CD4-positive, alpha-beta T cell treated with Interleukin-1 beta for 1 hour (primary cell): ENCODE measurements around the gene ZFHX3.

Experiments used
- DNase-seq, 2 donors: peaks; one replicate each; pipeline ENCODE4 v3.0.0-alpha.2; 2020 to 2022

Gene ZFHX3

GRCh38 chr16:72844225-72844920 lies 203.6 kb downstream of the ZFHX3 start:
- no peak for DNase-seq

DNA sequence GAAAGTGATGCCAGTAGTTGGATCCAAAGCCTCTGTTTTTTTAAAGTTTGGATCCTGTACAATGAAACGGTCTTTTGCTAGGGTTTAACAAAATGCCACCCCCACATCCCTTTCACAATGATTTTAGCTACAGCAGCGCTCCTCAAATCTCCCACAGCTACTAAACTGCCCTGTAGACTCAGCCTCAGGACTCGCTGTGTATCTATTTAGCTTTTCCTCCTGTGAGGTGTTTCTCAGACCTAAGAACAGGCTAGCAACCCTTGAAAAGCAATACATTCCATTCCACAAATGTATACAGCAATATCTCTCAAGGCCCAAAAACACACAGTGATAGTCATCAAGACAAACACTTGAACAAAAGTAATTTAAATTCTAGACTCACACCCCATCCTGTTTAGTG lies 206.4 kb downstream of the ZFHX3 start:
- DNase-seq, result no peak

- no peak for DNase-seq
Measured at GRCh38 chr16:72840631-72841381, 207.1 kb downstream of the ZFHX3 start.

DNA sequence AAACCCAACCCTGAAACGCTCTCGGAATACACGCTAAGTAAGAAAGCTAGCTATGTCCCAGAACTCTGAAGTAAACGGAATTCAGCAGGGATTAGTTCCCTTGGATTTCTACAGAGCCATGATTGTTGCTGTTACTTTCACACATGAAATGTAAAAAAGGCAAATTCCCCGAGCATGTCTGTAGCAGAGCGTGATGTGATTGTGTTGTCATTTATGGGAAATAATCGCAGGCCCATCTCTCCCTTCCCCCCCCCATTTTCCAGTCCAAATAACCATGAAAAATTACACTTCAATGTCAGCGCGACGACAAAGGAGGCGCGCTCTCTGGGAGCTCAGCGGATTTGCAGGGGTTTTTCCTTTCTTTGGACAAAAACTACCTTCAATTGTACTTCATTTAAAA lies 209.0 kb downstream of the ZFHX3 start:
- DNase-seq, result no peak

DNA sequence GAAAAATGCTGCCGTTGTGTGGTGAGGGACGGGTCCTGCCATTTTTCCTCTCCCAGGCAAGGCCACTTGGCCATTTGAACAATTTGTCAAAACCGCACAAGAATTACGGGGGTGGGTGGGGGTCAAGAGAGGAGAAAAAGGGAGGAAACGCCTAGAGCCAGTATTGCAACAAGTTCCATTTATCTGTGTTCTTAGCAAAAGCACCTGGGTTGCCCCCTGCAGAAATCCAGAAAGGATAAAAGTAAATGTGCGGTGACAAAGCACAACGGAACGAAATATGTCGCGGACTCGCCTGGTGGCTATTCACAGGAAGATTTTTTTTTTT lies 209.4 kb downstream of the ZFHX3 start:
- DNase-seq, result no peak

DNA sequence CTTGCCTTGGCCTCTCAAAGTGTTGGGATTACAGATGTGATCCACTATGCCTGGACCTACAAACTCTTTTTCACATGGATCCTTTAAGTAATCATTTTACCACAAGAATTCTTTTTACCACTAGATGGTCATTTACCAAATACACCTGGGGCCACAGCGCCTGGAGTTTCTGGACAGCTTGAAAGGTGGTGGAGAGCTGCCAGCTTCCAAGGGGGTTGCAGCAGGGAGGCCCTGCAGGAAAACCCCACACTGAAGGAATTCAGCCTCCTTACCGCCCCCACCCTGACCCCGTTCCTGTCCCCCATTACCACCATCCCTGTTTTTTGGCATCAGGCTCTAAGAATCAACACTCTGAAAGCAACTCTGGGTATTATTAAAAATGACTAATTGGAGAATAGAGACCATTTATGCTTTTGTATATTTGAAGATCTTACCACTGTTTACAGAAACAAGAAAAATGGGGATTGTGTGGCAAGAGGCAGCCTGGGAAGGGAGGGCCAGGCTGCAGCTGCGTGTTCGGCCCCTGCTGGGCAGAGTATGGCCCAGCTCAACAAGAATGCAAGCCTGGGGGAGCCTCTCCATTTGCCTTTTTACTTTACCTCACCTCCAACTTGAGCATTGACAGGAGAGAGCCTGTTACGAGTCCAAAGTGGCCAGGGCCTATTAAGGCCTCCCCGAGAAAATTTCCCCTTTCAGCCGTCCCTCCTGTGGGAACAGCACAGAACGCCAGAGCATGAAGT lies 209.9 kb downstream of the ZFHX3 start:
- DNase-seq, result no peak

GRCh38 chr16:72836985-72837384 lies 210.9 kb downstream of the ZFHX3 start:
- no peak for DNase-seq

GRCh38 chr16:72836181-72836580 lies 211.7 kb downstream of the ZFHX3 start:
- DNase-seq, result no peak

- no peak for DNase-seq
Measured at GRCh38 chr16:72835086-72835485, 212.8 kb downstream of the ZFHX3 start.

- DNase-seq, result no peak
Measured at GRCh38 chr16:72834499-72834898, 213.4 kb downstream of the ZFHX3 start.

DNA sequence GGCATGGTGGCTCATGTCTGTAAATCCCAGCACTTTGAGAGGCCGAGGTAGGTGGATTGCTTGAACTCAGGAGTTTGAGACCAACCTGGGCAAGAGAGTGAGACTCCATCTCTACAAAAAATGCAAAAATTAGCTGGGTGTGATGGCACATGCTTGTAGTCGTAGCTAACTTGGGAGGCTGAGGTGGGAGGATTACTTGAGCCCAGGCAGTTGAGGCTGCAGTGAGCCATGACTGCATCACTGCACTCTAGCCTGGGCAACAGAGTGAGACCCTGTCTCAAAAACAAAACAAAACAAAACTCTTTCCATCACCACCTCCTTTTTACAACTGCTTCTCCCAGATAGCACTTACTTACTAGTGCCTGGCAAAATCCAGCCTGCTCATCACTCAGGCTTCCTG lies 214.0 kb downstream of the ZFHX3 start:
- no peak for DNase-seq

DNA sequence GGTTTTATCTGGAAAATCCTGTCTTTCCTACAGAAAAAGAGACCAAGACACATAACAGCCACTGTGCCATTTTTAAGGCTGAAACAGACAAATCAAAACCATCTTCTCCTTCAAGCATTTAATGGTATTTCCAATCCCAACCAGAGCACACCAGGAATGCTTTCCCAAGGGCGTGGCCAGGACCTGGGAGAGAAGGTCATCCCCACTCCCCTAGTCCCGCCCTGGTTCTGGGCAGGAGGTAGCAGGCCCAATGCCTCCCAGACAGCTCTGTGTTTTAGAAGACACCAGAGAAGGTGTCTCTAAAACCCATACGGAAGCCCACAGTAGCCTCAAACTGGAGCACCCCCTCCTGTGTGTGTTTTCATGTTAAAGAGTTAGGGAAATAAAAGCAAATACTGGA lies 214.4 kb downstream of the ZFHX3 start:
- DNase-seq, result no peak

DNA sequence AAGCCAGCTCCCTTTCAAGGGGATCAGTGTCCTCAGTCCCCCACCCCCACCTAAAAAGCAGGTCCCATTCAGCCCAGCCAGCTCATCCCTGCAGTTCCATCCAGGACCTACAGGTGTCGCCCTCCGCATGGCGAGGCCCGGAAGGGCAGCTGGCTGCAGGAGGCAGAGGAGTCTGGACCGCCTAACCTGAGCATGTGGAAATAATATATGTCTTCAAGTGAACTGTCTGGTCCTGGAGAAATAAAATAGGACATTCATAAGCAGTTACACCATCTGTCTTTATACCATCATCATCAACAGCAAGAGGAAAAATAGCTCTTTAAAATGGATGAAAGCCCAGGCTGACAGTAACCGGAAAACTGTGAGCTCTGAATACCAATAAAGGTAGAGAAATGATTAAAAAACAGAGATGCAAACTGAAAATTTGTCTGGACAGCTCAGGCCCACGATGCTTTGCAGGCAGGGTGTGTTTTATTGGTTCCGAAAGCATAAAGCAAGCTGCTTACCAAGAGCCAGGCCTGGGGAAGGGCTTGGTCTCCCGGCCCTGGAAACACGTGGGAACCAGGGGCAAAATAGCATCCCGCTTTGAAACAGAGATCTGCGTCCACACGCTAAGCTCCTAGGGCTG lies 215.2 kb downstream of the ZFHX3 start:
- DNase-seq, result peak; percentile 51 to 60

DNA sequence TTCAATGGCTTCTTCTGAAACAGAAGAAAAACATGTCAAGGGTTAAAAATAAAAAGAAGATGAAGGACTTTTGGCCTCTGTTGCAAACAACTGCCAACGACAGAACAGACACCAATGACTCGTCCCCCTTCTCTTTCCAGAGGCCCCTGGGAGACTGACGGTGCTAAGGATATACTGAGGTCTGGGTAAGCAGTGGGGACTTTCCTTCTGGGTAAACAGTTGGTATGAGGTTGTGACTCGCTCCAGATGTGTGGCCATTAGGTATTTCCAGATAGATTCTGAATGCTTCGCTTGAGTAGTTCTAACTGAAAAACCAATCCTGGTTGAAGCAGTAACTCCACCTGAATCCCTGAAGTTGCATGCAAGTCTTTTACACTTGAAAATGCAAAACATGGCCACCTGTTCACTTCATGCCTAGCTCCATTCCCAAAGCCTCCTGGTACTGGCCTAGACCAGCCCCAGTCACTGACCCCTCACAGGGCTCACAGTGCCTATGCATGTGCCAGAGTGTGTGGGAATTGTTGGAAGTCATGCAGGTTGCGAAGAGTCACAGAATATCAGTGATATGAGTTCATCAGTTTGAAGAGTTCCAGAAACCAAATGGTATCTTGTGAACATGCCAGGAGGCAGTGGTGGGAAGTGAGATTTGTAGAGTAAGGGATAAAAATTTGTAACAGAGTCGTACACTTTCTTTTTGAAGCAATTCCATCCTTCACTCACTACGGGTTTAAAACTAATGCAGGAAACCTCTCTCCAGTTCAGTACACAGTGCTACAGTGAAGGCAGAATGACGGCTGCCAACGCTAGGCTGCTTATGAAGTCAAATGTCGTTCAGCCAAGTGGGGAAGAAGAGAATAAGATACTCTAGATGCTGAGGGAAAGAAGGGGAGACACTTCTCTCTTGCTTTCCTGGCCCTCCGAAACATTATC lies 217.8 kb downstream of the ZFHX3 start:
- DNase-seq, result no peak

DNA sequence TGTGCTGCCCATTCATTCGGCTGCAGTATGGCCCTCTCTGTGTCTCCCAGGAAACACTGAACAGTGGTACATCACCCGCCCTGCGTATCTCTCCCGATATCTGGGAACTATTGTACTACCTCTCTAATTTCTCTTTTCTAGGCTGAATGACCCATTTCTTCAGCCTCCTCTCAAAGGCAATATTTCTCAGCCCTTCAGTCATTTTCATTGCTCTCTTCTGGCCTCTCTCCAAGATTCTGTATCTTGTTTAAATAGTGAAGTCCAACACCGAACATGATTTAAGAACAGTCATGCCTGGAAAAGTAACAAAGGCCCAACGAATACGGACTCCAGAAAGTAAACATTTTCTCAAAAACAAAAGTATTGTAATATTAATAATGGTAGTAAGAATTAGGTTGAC lies 220.1 kb downstream of the ZFHX3 start:
- no peak for DNase-seq

DNA sequence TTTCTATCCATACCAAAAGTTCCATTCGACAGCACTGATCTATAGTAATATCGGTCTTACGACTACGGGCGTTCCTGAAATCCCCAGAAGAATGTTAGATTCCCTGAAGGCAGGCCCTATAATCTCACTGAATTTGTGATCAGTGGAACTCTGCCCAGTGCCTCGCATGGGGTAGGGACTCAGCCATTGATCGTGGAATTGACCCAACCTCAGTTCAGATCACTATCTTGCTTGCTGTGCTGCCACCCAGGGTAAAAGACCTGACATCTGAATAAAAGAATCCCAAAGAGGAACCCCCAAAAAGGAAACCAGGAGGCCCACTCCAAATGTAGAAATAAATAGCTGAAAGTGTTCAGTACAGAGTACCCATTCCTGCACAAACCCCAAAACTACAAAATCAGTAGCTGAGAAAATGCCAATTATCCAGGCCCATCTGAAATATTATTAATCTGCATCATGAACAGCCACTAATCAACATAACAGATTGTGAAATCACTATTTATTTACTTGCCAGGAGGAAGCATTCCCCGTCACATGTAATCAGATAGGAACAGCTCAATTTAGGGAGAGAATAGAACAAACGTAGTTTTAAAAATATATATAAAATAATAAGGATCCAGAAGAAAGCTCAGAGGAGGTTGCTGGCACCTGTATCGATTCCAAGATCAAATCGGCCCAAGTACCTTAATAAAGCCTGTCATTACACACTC lies 221.9 kb downstream of the ZFHX3 start:
- no peak for DNase-seq

GRCh38 chr16:72824761-72825160 lies 223.2 kb downstream of the ZFHX3 start:
- DNase-seq, result no peak

- no peak for DNase-seq
Measured at GRCh38 chr16:72824027-72824426, 223.9 kb downstream of the ZFHX3 start.

GRCh38 chr16:72821185-72821950 lies 226.6 kb downstream of the ZFHX3 start:
- no peak for DNase-seq

- DNase-seq, result no peak
Measured at GRCh38 chr16:72819345-72819744, 228.6 kb downstream of the ZFHX3 start.

DNA sequence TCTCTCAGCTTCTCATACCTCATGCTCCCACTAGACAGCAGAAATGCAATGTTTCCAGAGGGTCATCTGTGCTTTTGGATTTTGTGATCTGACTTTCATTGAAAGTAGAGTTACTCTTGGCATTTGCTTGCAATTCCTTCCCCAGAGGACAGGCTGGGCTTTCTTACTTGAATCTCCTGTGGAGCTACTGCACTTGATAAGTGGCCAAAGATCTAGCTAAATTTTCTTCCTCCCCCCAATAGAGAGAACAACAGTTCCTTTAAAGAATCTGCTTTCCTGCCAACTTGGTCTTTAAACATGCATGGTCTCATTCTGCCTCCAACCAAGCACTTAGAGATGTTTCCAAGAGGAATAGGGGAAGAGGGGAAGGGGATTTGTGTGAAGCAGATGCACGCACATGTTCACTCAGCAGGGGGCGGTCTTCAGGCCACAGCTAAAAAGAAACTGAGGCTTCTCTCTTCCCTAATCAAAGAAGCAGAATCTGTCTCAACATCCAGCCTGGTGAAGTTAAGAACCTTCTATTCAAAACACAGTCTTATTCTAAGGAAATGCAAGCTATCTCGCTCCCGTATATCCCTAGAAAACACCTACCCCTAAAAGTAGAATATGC lies 229.6 kb downstream of the ZFHX3 start:
- no peak for DNase-seq
